GM20431 (cell line): ENCODE measurements around the gene FANCC.

Experiments
- in situ Hi-C: fragments of 300-500 bp; cut with MseI, MboI; formaldehyde crosslinking; loops from one replicate; pipeline ENCODE4 v1.15.0; 2020; ENCODE audit warnings: low sequenced_read_pairs; ENCODE audit not compliant: unreplicated experiment

Gene FANCC

DNA sequence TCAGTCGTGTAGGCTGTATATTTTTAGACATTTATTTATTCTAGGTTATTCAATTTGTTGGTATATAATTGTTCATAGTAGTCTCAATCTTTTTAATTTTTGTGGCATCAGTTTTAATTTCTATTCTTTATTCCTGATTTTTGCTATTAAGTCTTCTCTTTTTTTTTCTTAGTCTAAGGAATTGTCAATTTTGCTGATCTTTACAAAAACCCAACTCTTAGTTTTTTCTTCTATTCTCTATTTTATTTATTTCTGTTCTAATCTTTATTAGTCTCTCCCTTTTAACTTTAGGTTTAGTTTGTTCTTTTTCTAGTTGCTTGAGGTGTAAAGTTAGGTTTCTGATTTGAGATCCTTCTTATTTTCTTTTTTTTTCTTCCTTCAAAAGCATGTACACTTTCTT is 152.5 kb downstream of the FANCC start:
- in situ Hi-C loops: no loop called here

GRCh38 chr9:95157481-95158151 is 159.9 kb downstream of the FANCC start:
- in situ Hi-C loops: no loop called here

DNA sequence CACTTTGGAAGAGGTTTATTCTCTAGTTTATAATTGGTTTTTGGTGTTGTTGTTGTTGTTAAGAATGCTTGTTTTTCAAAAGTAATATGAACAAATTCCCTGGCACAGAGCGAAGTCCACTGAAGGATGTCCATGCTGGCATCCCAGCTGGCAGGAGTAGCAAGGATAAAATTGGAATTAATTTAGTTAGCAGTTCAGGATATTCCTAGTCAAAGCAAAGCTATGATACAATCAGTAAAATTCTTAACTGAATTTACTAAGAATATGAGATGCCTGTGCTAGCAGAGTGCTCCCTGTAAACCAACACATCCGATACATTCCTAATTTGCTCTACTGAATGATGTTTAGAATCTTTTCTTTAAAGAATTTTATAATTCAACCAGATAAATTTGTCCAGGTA is 161.4 kb downstream of the FANCC start:
- in situ Hi-C loops: no loop called here

- in situ Hi-C loops: no loop called here
Measured at GRCh38 chr9:95155220-95155619, 162.3 kb downstream of the FANCC start.

GRCh38 chr9:95150903-95151302 is 166.6 kb downstream of the FANCC start:
- in situ Hi-C loops: no loop called here

GRCh38 chr9:95148208-95148520 is 169.3 kb downstream of the FANCC start:
- in situ Hi-C loops: loop anchor here (25.0 kb wide), 1 partner anchor 461 kb away; no protein-coding TSS in a partner anchor

DNA sequence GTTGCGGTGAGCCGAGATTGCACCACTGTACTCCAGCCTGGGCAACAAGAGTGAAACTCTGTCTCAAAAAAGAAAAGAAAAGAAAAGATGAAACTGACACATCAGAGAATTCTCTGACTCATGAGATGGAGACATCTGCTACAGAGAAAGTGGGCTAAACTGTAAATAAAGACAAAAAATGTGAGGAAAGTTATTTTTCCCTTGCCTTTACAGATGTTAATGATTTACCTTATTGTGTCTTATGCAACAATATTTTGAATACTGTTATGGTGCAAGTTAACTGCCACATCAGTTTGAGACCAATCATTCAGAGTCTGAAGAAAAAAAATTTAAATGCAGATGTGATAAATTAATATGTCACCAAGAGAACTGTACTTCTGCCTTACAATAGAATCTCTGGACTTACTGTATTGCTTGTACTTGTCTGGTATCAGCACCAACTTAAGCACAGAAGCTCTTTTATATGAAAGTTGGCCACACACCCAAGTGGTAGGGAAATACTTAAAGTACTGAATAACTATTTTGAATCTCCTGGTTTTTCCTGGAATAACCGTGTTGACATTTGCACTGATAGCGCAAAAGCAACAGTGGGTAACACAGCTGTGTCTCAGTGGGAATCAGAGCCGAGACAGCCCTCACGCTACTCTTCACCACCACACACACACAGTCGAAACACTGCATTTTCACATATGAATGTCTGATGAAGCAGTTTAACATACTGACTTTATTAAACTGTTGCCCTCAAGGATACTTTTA is 169.9 kb downstream of the FANCC start:
- in situ Hi-C loops: loop anchor here (25.0 kb wide), 1 partner anchor 460 kb away; no protein-coding TSS in a partner anchor

GRCh38 chr9:95143591-95144561 is 173.6 kb downstream of the FANCC start:
- in situ Hi-C loops: loop anchor here (25.0 kb wide), 1 partner anchor 457 kb away; no protein-coding TSS in a partner anchor

DNA sequence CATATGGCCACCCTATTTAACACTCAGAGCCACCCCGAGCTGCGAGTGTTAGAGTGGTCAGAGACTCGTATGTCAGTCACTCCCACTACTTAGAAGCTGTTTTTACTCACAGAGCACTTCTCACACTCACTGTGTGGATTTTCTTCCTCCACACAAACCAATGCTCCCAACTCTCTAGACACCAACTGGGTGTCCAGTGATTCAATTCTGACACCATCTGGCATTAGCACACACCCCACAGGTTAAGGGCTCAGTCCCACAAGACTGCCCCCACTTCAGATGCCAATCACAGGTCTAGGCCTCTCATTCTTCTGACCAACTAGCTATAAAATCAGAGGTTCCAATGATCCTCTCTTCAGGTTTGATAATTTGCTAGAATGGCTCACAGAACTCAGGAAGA is 174.8 kb downstream of the FANCC start:
- in situ Hi-C loops: loop anchor here (25.0 kb wide), 1 partner anchor 455 kb away; no protein-coding TSS in a partner anchor

DNA sequence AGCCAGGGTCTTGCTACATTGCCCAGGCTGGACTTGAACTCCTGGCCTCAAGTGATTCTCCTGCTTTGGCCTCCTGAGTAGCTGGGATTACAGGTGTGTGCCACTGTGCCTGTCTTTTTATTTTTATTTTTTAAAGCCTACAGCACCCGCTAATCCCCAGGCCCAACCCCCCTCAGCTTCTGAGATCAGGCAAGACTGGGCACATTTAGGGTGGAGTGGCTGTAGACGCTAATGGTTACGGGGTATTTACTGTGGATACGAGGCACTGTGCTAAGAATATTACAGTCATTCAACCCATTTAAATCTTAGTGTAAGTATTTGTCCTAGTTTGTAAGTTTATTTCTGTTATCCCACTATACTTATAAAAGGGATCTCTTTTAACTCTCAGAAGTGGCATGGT is 175.2 kb downstream of the FANCC start:
- in situ Hi-C loops: loop anchor here (25.0 kb wide), 1 partner anchor 455 kb away; no protein-coding TSS in a partner anchor

- in situ Hi-C loops: loop anchor here (25.0 kb wide), 1 partner anchor 454 kb away; no protein-coding TSS in a partner anchor
Measured at GRCh38 chr9:95140821-95141220, 176.7 kb downstream of the FANCC start.

GRCh38 chr9:95139126-95139525 is 178.4 kb downstream of the FANCC start:
- in situ Hi-C loops: loop anchor here (25.0 kb wide), 1 partner anchor 452 kb away; no protein-coding TSS in a partner anchor

- in situ Hi-C loops: loop anchor here (25.0 kb wide), 1 partner anchor 451 kb away; no protein-coding TSS in a partner anchor
Measured at GRCh38 chr9:95138474-95138873, 179.0 kb downstream of the FANCC start.

DNA sequence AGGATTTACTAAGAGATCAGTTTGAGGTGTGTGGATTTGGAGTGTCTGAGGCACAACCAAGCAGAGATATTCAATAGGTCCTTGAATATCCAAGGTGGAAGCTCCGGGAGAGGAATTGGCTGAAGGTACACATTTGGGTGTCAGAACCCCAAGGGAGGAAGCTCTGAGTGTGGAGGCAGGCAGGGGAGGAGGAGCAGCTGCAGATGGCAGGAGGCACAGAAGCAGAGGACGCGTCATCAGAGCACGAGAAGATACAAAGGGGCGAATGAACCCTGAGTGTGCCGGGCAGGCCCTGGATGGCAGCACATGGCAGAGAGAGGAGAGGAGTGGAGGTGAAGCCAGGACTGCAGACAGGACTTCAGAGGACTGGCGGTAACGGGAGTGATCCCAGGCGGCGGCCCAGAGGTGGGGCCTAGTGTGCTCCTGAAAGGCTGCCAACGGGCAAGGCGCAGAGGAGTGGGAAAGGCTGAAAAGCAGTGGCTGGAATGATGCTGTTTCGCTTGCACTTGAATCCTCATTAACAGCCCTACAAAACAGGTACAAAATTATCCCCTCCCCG is 179.8 kb downstream of the FANCC start:
- in situ Hi-C loops: loop anchor here (25.0 kb wide), 1 partner anchor 450 kb away; no protein-coding TSS in a partner anchor

- in situ Hi-C loops: loop anchor here (25.0 kb wide), 1 partner anchor 448 kb away; no protein-coding TSS in a partner anchor
Measured at GRCh38 chr9:95135756-95136155, 181.8 kb downstream of the FANCC start.

GRCh38 chr9:95134457-95134881 is 183.0 kb downstream of the FANCC start:
- in situ Hi-C loops: loop anchor here (25.0 kb wide), 1 partner anchor 447 kb away; no protein-coding TSS in a partner anchor

DNA sequence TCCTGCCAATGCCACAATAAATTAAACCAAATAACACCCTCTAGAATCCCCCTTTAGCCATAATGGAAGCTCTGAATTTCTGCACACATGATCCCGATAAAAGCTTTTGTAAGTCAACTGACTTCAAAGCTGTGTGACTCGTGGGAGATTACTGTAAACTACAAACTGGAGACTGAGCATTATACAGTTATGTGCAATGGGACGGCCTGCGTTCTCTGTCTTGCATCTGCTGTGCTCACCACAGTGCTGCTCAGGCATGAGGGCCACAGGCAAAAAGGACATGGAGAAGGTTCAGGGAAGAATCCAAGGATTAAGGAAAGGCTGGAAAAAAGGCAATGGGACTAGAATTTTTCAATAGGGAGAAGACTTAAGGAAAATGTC is 184.2 kb downstream of the FANCC start:
- in situ Hi-C loops: loop anchor here (25.0 kb wide), 1 partner anchor 446 kb away; no protein-coding TSS in a partner anchor

- in situ Hi-C loops: loop anchor here (25.0 kb wide), 1 partner anchor 445 kb away; no protein-coding TSS in a partner anchor
Measured at GRCh38 chr9:95132366-95133324, 184.9 kb downstream of the FANCC start.
